HEK293T (cell line): ENCODE results near the gene ETAA1.

Experiments used
- ARNT ChIP-seq: fragments of 450-650 bp; IDR thresholded peaks from 2 replicates; pipeline ENCODE4 v1.6.1; 2017; ENCODE audit warnings: mild to moderate bottlenecking
- BHLHE40 ChIP-seq: fragments of 450-650 bp; IDR thresholded peaks from 2 replicates; pipeline ENCODE4 v1.6.1; 2016; ENCODE audit warnings: mild to moderate bottlenecking, moderate library complexity, borderline replicate concordance
- CTBP1 ChIP-seq: fragments of 450-650 bp; IDR thresholded peaks from 2 replicates; pipeline ENCODE4 v1.6.1; 2016; ENCODE audit warnings: borderline replicate concordance
- FOXK2 ChIP-seq: fragments of 450-650 bp; IDR thresholded peaks from 2 replicates; pipeline ENCODE4 v1.6.1; 2016; ENCODE audit warnings: mild to moderate bottlenecking
- FOXM1 ChIP-seq: fragments of 450-650 bp; IDR thresholded peaks from 2 replicates; pipeline ENCODE4 v1.6.1; 2017; ENCODE audit warnings: mild to moderate bottlenecking, borderline replicate concordance
- HDGF ChIP-seq: fragments of 450-650 bp; IDR thresholded peaks from 2 replicates; pipeline ENCODE4 v1.6.1; 2017; ENCODE audit warnings: antibody characterized with exemption, borderline replicate concordance
- LEF1 ChIP-seq: fragments of 450-650 bp; IDR thresholded peaks from 2 replicates; pipeline ENCODE4 v1.6.1; 2017; ENCODE audit warnings: mild to moderate bottlenecking, borderline replicate concordance
- SP1 ChIP-seq: fragments of 450-650 bp; IDR thresholded peaks from 2 replicates; pipeline ENCODE4 v1.6.1; 2017
- SUZ12 ChIP-seq: fragments of 450-650 bp; IDR thresholded peaks from 2 replicates; pipeline ENCODE4 v1.6.1; 2016; ENCODE audit warnings: mild to moderate bottlenecking

- TF ChIP-seq BHLHE40 (no peak), FOXK2 (no peak), FOXM1 (no peak), HDGF (no peak), SP1 (no peak), LEF1 (no peak), CTBP1 (no peak), SUZ12 (no peak), ARNT (no peak)
Observed at GRCh38 chr2:67459761-67460160, 62.6 kb downstream of the ETAA1 start.
